Neuronal stem cell (in vitro differentiated cells): ENCODE data around the gene IFT81.

Source experiments
- DNase-seq: peaks from one replicate; pipeline ENCODE4 v3.0.0-alpha.2; 2013; ENCODE audit warnings: low spot score
- H2AFZ ChIP-seq: one replicate; pipeline ENCODE4 v1.6.1; 2013; ENCODE audit warnings: mild to moderate bottlenecking, low read length, inconsistent platforms
- H2AK5ac ChIP-seq: 2 replicates; pipeline ENCODE4 v1.6.1; 2013; ENCODE audit warnings: low read depth, mild to moderate bottlenecking, inconsistent platforms, low read length, moderate library complexity, mixed read lengths
- H2BK120ac ChIP-seq: 2 replicates; pipeline ENCODE4 v1.6.1; 2013; ENCODE audit warnings: low read depth, mild to moderate bottlenecking, inconsistent platforms, low read length, moderate library complexity, mixed read lengths
- H2BK12ac ChIP-seq: one replicate; pipeline ENCODE4 v1.6.1; 2013; ENCODE audit warnings: low read length, inconsistent platforms
- H2BK15ac ChIP-seq: 2 replicates; pipeline ENCODE4 v1.6.1; 2013; ENCODE audit warnings: mild to moderate bottlenecking, low read length, inconsistent platforms, mixed read lengths
- H2BK5ac ChIP-seq: one replicate; pipeline ENCODE4 v1.6.1; 2013; ENCODE audit warnings: inconsistent platforms, mild to moderate bottlenecking, low read length, moderate library complexity
- H3K14ac ChIP-seq: one replicate; pipeline ENCODE4 v1.6.1; 2013; ENCODE audit warnings: low read length, inconsistent platforms
- H3K18ac ChIP-seq: 2 replicates; pipeline ENCODE4 v1.6.1; 2013; ENCODE audit warnings: low read length, inconsistent platforms
- H3K23ac ChIP-seq: 2 replicates; pipeline ENCODE4 v1.6.1; 2013; ENCODE audit warnings: low read depth, mild to moderate bottlenecking, mixed read lengths, low read length, inconsistent platforms; ENCODE audit not compliant: poor library complexity
- H3K27ac ChIP-seq: replicated peaks from 3 replicates; pipeline ENCODE4 v1.5.1; 2013; ENCODE audit warnings: low read length, inconsistent platforms
- H3K27me3 ChIP-seq, 3 experiments: 2 replicates each; pipeline ENCODE4 v1.6.1; 2013; ENCODE audit warnings: low read length in 3 of 3, mild to moderate bottlenecking in 2 of 3, inconsistent platforms in 1 of 3, low read depth in 1 of 3, mixed read lengths in 1 of 3, moderate library complexity in 1 of 3; ENCODE audit not compliant: control insufficient read depth in 3 of 3, insufficient read depth in 3 of 3
- H3K36me3 ChIP-seq, 2 donors: replicated peaks in 1 of 2; 2 replicates each; pipeline ENCODE4 v1.6.1; 2013; ENCODE audit warnings: low read length in 2 of 2; ENCODE audit not compliant: control insufficient read depth in 2 of 2, insufficient read depth in 2 of 2
- H3K4ac ChIP-seq: 2 replicates; pipeline ENCODE4 v1.6.1; 2013; ENCODE audit warnings: inconsistent platforms, mild to moderate bottlenecking, low read length, moderate library complexity
- H3K4me1 ChIP-seq, 2 donors: 1 replicate in 1 of 2; 2 replicates in 1 of 2; pipeline ENCODE4 v1.6.1; 2013; ENCODE audit warnings: low read length in 2 of 2, low read depth in 1 of 2; ENCODE audit not compliant: control insufficient read depth in 2 of 2, insufficient read depth in 1 of 2
- H3K4me2 ChIP-seq: one replicate; pipeline ENCODE4 v1.6.1; 2013; ENCODE audit warnings: mild to moderate bottlenecking, low read length, inconsistent platforms; ENCODE audit not compliant: insufficient read depth, poor library complexity, severe bottlenecking
- H3K4me3 ChIP-seq, 2 donors: 2 replicates each; pipeline ENCODE4 v1.5.1; 2013; ENCODE audit warnings: low read length in 2 of 2, mild to moderate bottlenecking in 2 of 2, inconsistent platforms in 1 of 2, moderate library complexity in 1 of 2
- H3K79me1 ChIP-seq: one replicate; pipeline ENCODE4 v1.6.1; 2013; ENCODE audit warnings: low read depth, mild to moderate bottlenecking, inconsistent platforms, low read length, moderate library complexity
- H3K9ac ChIP-seq: one replicate; pipeline ENCODE4 v1.6.1; 2013; ENCODE audit warnings: mild to moderate bottlenecking, low read depth, low read length, inconsistent platforms; ENCODE audit not compliant: poor library complexity
- H3K9me3 ChIP-seq, 2 donors: replicated peaks in 1 of 2; 2 replicates each; pipeline versions ENCODE3 to v1.6.1; 2013; ENCODE audit warnings: low read length in 2 of 2, mild to moderate bottlenecking in 2 of 2, inconsistent platforms in 1 of 2, low read depth in 1 of 2, mixed read lengths in 1 of 2, moderate library complexity in 1 of 2; ENCODE audit not compliant: control insufficient read depth in 2 of 2, insufficient read depth in 1 of 2
- H4K8ac ChIP-seq: one replicate; pipeline ENCODE4 v1.6.1; 2013; ENCODE audit warnings: low read depth, mild to moderate bottlenecking, inconsistent platforms, low read length, moderate library complexity
- H4K91ac ChIP-seq: one replicate; pipeline ENCODE4 v1.6.1; 2013; ENCODE audit warnings: low read length, low read depth, mild to moderate bottlenecking, inconsistent platforms; ENCODE audit not compliant: poor library complexity
- WGBS, 2 donors: extraction: QIAGEN DNeasy Blood & Tissue Kit; methylation state at CpG; one replicate each; pipeline ENCODE4 v1.1.7; 2013; ENCODE audit warnings: missing lambda C conversion rate in 2 of 2, mixed read lengths in 1 of 2; ENCODE audit not compliant: insufficient read length in 2 of 2, insufficient replicate concordance in 1 of 2; ENCODE audit errors: extremely low coverage in 2 of 2; 5-methylcytosine and 5-hydroxymethylcytosine counted together

The IFT81 gene

DNA sequence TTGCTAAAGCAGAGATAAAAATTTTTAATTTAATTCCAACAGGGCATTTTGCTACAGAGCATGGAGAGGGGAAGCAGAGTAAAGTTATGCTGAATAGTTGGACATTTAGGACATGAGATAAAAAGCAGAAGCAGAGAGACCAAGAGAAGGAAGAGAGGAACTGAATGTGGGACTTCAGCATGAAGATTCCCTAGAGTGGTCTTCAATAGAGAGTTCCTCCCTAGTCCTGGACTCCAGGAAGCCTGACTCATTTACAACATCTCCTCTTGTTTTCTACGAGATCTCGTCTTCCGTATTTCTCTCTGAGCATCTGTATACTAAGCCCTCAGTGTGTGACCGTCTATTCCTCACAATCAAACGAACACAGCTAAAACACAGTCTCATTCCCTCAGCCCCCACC is 35.2 kb upstream of the IFT81 start:
- peaks cover 0 to 2% (median 0%) of the 10 kb centered on the region in 3 experiments for H3K27me3 ChIP-seq
- no peaks in the 10 kb centered on the region for H3K9me3 ChIP-seq
- H3K79me1 ChIP-seq: no peaks in the 10 kb centered on the region
- H3K36me3 ChIP-seq: no peaks in the 10 kb centered on the region
- H3K9ac ChIP-seq: no peak overlapping the region
- no peak overlapping the region for H3K14ac ChIP-seq
- H2AK5ac ChIP-seq: no peak overlapping the region
- no peak overlapping the region for H4K8ac ChIP-seq
- H4K91ac ChIP-seq: no peak overlapping the region
- H2BK120ac ChIP-seq: no peak overlapping the region
- H2BK12ac ChIP-seq: no peak overlapping the region
- no peak overlapping the region for H3K23ac ChIP-seq
- no peak overlapping the region for H3K4me3 ChIP-seq
- no CpG with 5 or more reads among the region's 5 CpGs for WGBS, 2 donors
- H3K18ac ChIP-seq: no peak overlapping the region
- H2BK15ac ChIP-seq: no peak overlapping the region
- H2BK5ac ChIP-seq: no peak overlapping the region
- H3K27ac ChIP-seq: no peak overlapping the region
- no peak for DNase-seq
- no peak overlapping the region for H3K4ac ChIP-seq
- no peak overlapping the region for H3K4me2 ChIP-seq
- H3K4me1 ChIP-seq: no peaks in the 10 kb centered on the region
- H2AFZ ChIP-seq: no peak overlapping the region

GRCh38 chr12:110090266-110091135 is 33.7 kb upstream of the IFT81 start:
- Histone ChIP-seq H4K8ac (no peak overlapping the region), H3K23ac (no peak overlapping the region), H2AK5ac (no peak overlapping the region), H2BK120ac (no peak overlapping the region), H3K14ac (no peak overlapping the region), H3K4me3 (no peak overlapping the region), H3K4me1 (no peaks in the 10 kb centered on the region), H3K36me3 (no peaks in the 10 kb centered on the region), H2BK12ac (no peak overlapping the region), H2BK15ac (no peak overlapping the region), H3K27ac (no peak overlapping the region), H2AFZ (no peak overlapping the region), H3K4me2 (no peak overlapping the region), H3K4ac (no peak overlapping the region), H4K91ac (no peak overlapping the region), H3K18ac (no peak overlapping the region), H3K27me3 (peaks cover 0 to 3% (median 0%) of the 10 kb centered on the region in 3 experiments), H3K9ac (no peak overlapping the region), H3K9me3 (no peaks in the 10 kb centered on the region), H2BK5ac (no peak overlapping the region), H3K79me1 (no peaks in the 10 kb centered on the region)
- no peak for DNase-seq
- no CpG with 5 or more reads among the region's 8 CpGs for WGBS, 2 donors

- H4K8ac ChIP-seq: no peak overlapping the region
- H3K27me3 ChIP-seq: peaks cover 0 to 3% (median 0%) of the 10 kb centered on the region in 3 experiments
- H3K4me3 ChIP-seq: no peak overlapping the region
- no peak overlapping the region for H2BK12ac ChIP-seq
- no CpG with 5 or more reads among the region's 3 CpGs for WGBS, 2 donors
- no peaks in the 10 kb centered on the region for H3K36me3 ChIP-seq
- H2AK5ac ChIP-seq: no peak overlapping the region
- H2BK5ac ChIP-seq: no peak overlapping the region
- no peak overlapping the region for H2AFZ ChIP-seq
- no peak overlapping the region for H4K91ac ChIP-seq
- H3K18ac ChIP-seq: no peak overlapping the region
- H3K14ac ChIP-seq: no peak overlapping the region
- H3K4me1 ChIP-seq: no peaks in the 10 kb centered on the region
- H3K4me2 ChIP-seq: no peak overlapping the region
- no peak overlapping the region for H3K23ac ChIP-seq
- H3K79me1 ChIP-seq: no peaks in the 10 kb centered on the region
- no peak overlapping the region for H2BK120ac ChIP-seq
- no peak for DNase-seq
- H2BK15ac ChIP-seq: no peak overlapping the region
- H3K9me3 ChIP-seq: no peaks in the 10 kb centered on the region
- no peak overlapping the region for H3K4ac ChIP-seq
- H3K9ac ChIP-seq: no peak overlapping the region
- H3K27ac ChIP-seq: no peak overlapping the region
Observed at GRCh38 chr12:110091136-110091711, 32.9 kb upstream of the IFT81 start.

DNA sequence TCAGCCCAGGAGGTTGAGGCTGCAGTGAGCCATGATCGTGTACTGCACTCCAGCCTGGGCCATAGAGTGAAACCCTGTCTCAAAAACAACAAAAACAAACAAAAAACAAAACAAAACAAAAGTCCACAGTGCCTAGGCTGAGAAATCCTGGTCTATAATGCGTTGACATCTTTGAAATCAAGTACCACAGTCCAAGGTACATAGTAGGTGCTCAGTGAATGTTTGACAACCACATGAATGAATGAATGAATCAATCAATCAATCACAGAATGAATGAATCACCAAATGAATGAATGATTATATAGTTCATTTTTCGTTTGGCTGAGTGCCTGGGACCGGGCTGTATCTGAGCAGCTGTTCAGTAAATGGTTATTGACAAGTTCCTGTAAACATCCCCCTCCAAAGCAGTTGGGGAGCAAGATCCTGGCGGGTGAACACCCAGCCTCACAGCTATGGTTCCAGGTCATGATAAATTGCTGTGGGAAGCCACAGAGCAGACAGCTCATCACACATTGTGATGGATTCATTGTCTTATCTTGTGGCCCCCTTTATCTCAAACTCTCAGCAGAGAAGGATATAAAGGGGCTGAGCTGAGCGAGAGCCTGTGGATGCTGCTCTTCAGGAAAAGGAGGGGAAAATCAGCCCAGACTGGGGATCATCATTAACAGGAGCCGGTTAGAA is 30.4 kb upstream of the IFT81 start:
- H3K79me1 ChIP-seq: no peaks in the 10 kb centered on the region

More for the DNA sequence above, 30.4 kb upstream of the IFT81 start:
- Histone ChIP-seq H3K18ac (no peak overlapping the region), H3K23ac (no peak overlapping the region), H3K27ac (no peak overlapping the region), H3K4me2 (no peak overlapping the region), H2BK120ac (no peak overlapping the region), H2AFZ (no peak overlapping the region), H3K4ac (no peak overlapping the region), H2BK5ac (no peak overlapping the region), H3K9me3 (no peaks in the 10 kb centered on the region), H3K27me3 (peaks cover 0 to 3% (median 0%) of the 10 kb centered on the region in 3 experiments), H2BK12ac (no peak overlapping the region), H3K36me3 (no peaks in the 10 kb centered on the region), H4K91ac (no peak overlapping the region), H4K8ac (no peak overlapping the region), H3K4me3 (no peak overlapping the region), H2AK5ac (no peak overlapping the region), H2BK15ac (no peak overlapping the region), H3K4me1 (no peaks in the 10 kb centered on the region), H3K14ac (no peak overlapping the region), H3K9ac (no peak overlapping the region)
- no CpG with 5 or more reads among the region's 7 CpGs for WGBS, 2 donors
- DNase-seq: no peak
